Ovary (tissue), 9 donors: Measurements from ENCODE around the gene DLEU7. TPM values are rescaled to one million over a fixed set of nuclear protein-coding genes. Genes with fewer than 3 reads are reported as not detected.

Experiments
- DNase-seq, 5 donors: peaks; one replicate each; pipeline ENCODE4 v3.0.0-alpha.2; 2019 to 2020
- H3K27ac ChIP-seq, 2 donors: fragments of 200-600 bp; one replicate each; pipeline versions ENCODE4 v1.5.1 to v1.8.0; 2019 to 2022
- H3K27me3 ChIP-seq: fragments of 200-600 bp; one replicate; pipeline ENCODE4 v1.8.0; 2022
- H3K36me3 ChIP-seq: fragments of 200-600 bp; sonication (generic); one replicate; pipeline ENCODE4 v1.5.1; 2019
- H3K4me1 ChIP-seq: one replicate; pipeline ENCODE4 v1.8.1; 2013; ENCODE audit warnings: mild to moderate bottlenecking, moderate library complexity; ENCODE audit not compliant: insufficient read depth
- H3K4me3 ChIP-seq: fragments of 200-600 bp; sonication (generic); one replicate; pipeline ENCODE4 v1.5.1; 2017
- H3K9me3 ChIP-seq, 2 donors: fragments of 200-600 bp in 1 of 2; sonication (generic) in 1 of 2; one replicate each; pipeline versions ENCODE4 v1.5.1 to v1.8.1; 2013 to 2019; ENCODE audit warnings: mild to moderate bottlenecking in 1 of 2, moderate library complexity in 1 of 2
- CTCF ChIP-seq, 3 donors: fragments of 450-650 bp in 2 of 3; fragments of 200-600 bp in 1 of 3; IDR thresholded peaks; one replicate each; pipeline versions ENCODE4 v1.5.1 to v1.8.0; 2016 to 2022; ENCODE audit warnings: antibody characterized with exemption in 3 of 3, mild to moderate bottlenecking in 1 of 3
- EP300 ChIP-seq: sonication (generic); formaldehyde crosslinking; IDR thresholded peaks from one replicate; pipeline ENCODE4 v1.6.1; 2017; ENCODE audit warnings: antibody characterized with exemption
- POLR2A ChIP-seq: fragments of 450-650 bp; IDR thresholded peaks from one replicate; pipeline ENCODE4 v1.6.1; 2017; ENCODE audit warnings: antibody characterized with exemption, mild to moderate bottlenecking, moderate library complexity
- WGBS, 3 donors: extraction: QIAGEN DNeasy Blood & Tissue Kit in 1 of 3; methylation state at CpG; one replicate each; pipeline versions ENCODE4 v1.1.5 to v1.1.7; 2013 to 2017; 5-methylcytosine and 5-hydroxymethylcytosine counted together
- intact Hi-C, 4 donors: fragments of 100-400 bp; cut with DNase I; formaldehyde crosslinking; loops; one replicate each; pipeline versions ENCODE4 v1.11.0 to v1.15.1; 2022 to 2023
- polyA plus RNA-seq, 2 donors: library from polyadenylated mRNA; stranded (reverse); fragments of 200-250 nt in 1 of 2; fragments of 350-450 nt in 1 of 2; fragmentation: Illumina TruSeq in 1 of 2; extraction: RNeasy Lipid Tissue Mini Kit (QIAGEN cat#74804) in 1 of 2; gene quantifications; one replicate each; pipeline ENCODE4 v1.2.3, GENCODE V29; 2013 to 2014
- small RNA-seq: library from RNA; depleted of rRNA; stranded (forward); fragments of <200 nt; gene quantifications from one replicate; pipeline ENCODE3, GENCODE V24; 2016
- total RNA-seq, 7 donors: library from RNA; depleted of rRNA in 2 of 7; stranded (reverse); fragments of >200 nt in 2 of 7; fragmentation: NEBNext Ultra II Directional in 3 of 7; extraction: Animal tissue kit (Norgen Biotek cat#: 25700) in 3 of 7; gene quantifications; one replicate each; pipeline versions ENCODE4 v1.1.0 to v1.2.4, GENCODE V29; 2016 to 2023
- donor health status: DM: no; HTN: no; CAD: no; lungs with moderate emphysema.
- donor health status: DM: no; HTN: no; CAD: no.
- donor health status: Bipolar disorder and iron deficiency.
- donor health status: DM: yes; HTN: yes; CAD: no.
- donor health status: DM: no; HTN: no; CAD: no.
- donor health status: DM: yes; HTN: yes; CAD: no.

The DLEU7 gene
- total and polyA plus RNA-seq, 9 donors = 0.05 to 0.65 (median 0.24) TPM; not detected in 3

- DNase-seq = no peak
- intact Hi-C loops = no loop called here
- no peak overlapping the region for H3K4me3 ChIP-seq
- TF ChIP-seq EP300 (no peak), POLR2A (no peak), CTCF (IDR thresholded peaks at IDR 0.05) (no peak)
- H3K27ac ChIP-seq = no peak overlapping the region
- 73 to 87% (median 76%) methylated on average over 2 of the region's 2 CpGs for WGBS, 3 donors
- no peaks in the 10 kb centered on the region for H3K9me3 ChIP-seq
- H3K27me3 ChIP-seq = no peaks in the 10 kb centered on the region
- no peaks in the 10 kb centered on the region for H3K4me1 ChIP-seq
- H3K36me3 ChIP-seq = no peaks in the 10 kb centered on the region
Measured at GRCh38 chr13:50783066-50783465, 60.4 kb downstream of the DLEU7 start.

GRCh38 chr13:50780201-50781015, 63.1 kb downstream of the DLEU7 start:
- TF ChIP-seq CTCF (IDR thresholded peaks at IDR 0.05) = no peak
- TF ChIP-seq POLR2A = no peak
- TF ChIP-seq EP300 = no peak
- intact Hi-C loops = no loop called here
- no peak overlapping the region for H3K4me3 ChIP-seq
- 25 to 39% (median 34%) methylated on average over 9 of the region's 9 CpGs for WGBS, 3 donors
- no peaks in the 10 kb centered on the region for H3K36me3 ChIP-seq
- DNase-seq = no peak
- no peaks in the 10 kb centered on the region for H3K4me1 ChIP-seq
- no peaks in the 10 kb centered on the region for H3K27me3 ChIP-seq
- no peaks in the 10 kb centered on the region for H3K9me3 ChIP-seq
- no peak overlapping the region for H3K27ac ChIP-seq

- TF ChIP-seq CTCF (IDR thresholded peaks at IDR 0.05) = no peak
- no peak for TF ChIP-seq POLR2A
- TF ChIP-seq EP300 = no peak
- Histone ChIP-seq H3K4me1 (no peaks in the 10 kb centered on the region), H3K36me3 (no peaks in the 10 kb centered on the region), H3K9me3 (no peaks in the 10 kb centered on the region), H3K27me3 (no peaks in the 10 kb centered on the region), H3K4me3 (no peak overlapping the region), H3K27ac (no peak overlapping the region)
- DNase-seq = no peak
- intact Hi-C loops = no loop called here
- 59 to 75% (median 63%) methylated on average over 8 of the region's 8 CpGs for WGBS, 3 donors
Measured at GRCh38 chr13:50779443-50780200, 63.9 kb downstream of the DLEU7 start.

Small RNA genes lying within 50 kb of the gene (small RNA-seq; reads per million reads assigned to genes)
- gene RNA5SP28 = 0.65 reads per million, percentile 33 among the genes with 10 or more reads in this experiment

Other genes starting within 250 kb of the DLEU7 start
- gene RNASEH2B, start 66.1 kb upstream of the DLEU7 start, total RNA-seq = 10 to 100 TPM; 43.3 to 88.7 (median 60.8) TPM
- gene RNASEH2B, start 66.1 kb upstream of the DLEU7 start, polyA plus RNA-seq = 10 to 100 TPM; 27.5 to 52.7 TPM